SU-DHL-6 (cell line): ENCODE data around the gene OSBP2.

Experiments used
- H2AFZ ChIP-seq: fragments of 200-600 bp; sonication (generic); 2 replicates; pipeline ENCODE4 v1.6.1; 2014; ENCODE audit warnings: low read depth, mild to moderate bottlenecking, moderate library complexity, mixed read lengths, antibody characterized with exemption, low read length; ENCODE audit not compliant: severe bottlenecking
- H3F3A ChIP-seq: fragments of 200-600 bp; shearing (Covaris generic); 2 replicates; pipeline ENCODE4 v1.6.0; 2016; ENCODE audit warnings: antibody characterized with exemption, mild to moderate bottlenecking; ENCODE audit not compliant: insufficient read depth
- H3K27ac ChIP-seq: fragments of 200-600 bp; sonication (generic); 2 replicates; pipeline ENCODE4 v1.5.1; 2016; ENCODE audit warnings: low read depth, mild to moderate bottlenecking, low read length, moderate library complexity, mixed read lengths
- H3K27me3 ChIP-seq: fragments of 200-600 bp; sonication (generic), shearing (Covaris generic); 2 replicates; pipeline ENCODE4 v1.6.0; 2014; ENCODE audit warnings: mild to moderate bottlenecking, low read length
- H3K36me3 ChIP-seq: fragments of 200-600 bp; sonication (generic); 2 replicates; pipeline ENCODE4 v1.6.1; 2014; ENCODE audit warnings: mild to moderate bottlenecking, low read length, mixed read lengths
- H3K4me2 ChIP-seq: fragments of 300-600, 200-600 bp; shearing (Covaris generic), sonication (generic); 2 replicates; pipeline ENCODE4 v1.6.0; 2014; ENCODE audit warnings: low read length, low read depth, mild to moderate bottlenecking; ENCODE audit not compliant: poor library complexity, severe bottlenecking
- H3K4me3 ChIP-seq: fragments of 200-600 bp; sonication (generic); 2 replicates; pipeline ENCODE4 v1.5.1; 2014; ENCODE audit warnings: antibody characterized with exemption, low read length, mild to moderate bottlenecking, mixed read lengths; ENCODE audit not compliant: insufficient read depth, poor library complexity, severe bottlenecking
- H3K79me2 ChIP-seq: fragments of 200-600 bp; sonication (generic); 2 replicates; pipeline ENCODE4 v1.6.1; 2014; ENCODE audit warnings: mild to moderate bottlenecking, low read length, moderate library complexity; ENCODE audit not compliant: insufficient read depth
- H3K9ac ChIP-seq: fragments of 200-600 bp; sonication (generic); 2 replicates; pipeline ENCODE4 v1.7.0; 2014; ENCODE audit warnings: mild to moderate bottlenecking, low read length
- H3K9me2 ChIP-seq: fragments of 200-600 bp; sonication (generic); replicated peaks from 2 replicates; pipeline ENCODE4 v1.6.1; 2014; ENCODE audit warnings: low read length; ENCODE audit not compliant: insufficient read depth
- H3K9me3 ChIP-seq: fragments of 200-600 bp; sonication (generic); 2 replicates; pipeline ENCODE4 v1.6.1; 2014; ENCODE audit warnings: low read length, mixed read lengths; ENCODE audit not compliant: insufficient read depth
- H4K20me1 ChIP-seq: fragments of 200-600 bp; sonication (generic); 2 replicates; pipeline ENCODE4 v1.6.1; 2014; ENCODE audit warnings: low read depth, mild to moderate bottlenecking, antibody characterized with exemption, low read length, moderate library complexity, mixed read lengths
- EZH2phosphoT487 ChIP-seq: fragments of 200-600 bp; sonication (generic), shearing (Covaris generic); conservative IDR thresholded peaks from 2 replicates; pipeline ENCODE4 v1.6.1; 2018; ENCODE audit warnings: mild to moderate bottlenecking, antibody characterized with exemption, low read length, moderate library complexity, mixed read lengths
- TF ChIP-seq, protein P1 (sequence below): fragments of 200-600 bp; sonication (generic); IDR thresholded peaks from one replicate; pipeline ENCODE4 v1.5.1; 2017; ENCODE audit warnings: antibody characterized with exemption, mild to moderate bottlenecking, low read length, moderate library complexity; ENCODE audit not compliant: insufficient read depth, poor library complexity, severe bottlenecking

Gene OSBP2

DNA sequence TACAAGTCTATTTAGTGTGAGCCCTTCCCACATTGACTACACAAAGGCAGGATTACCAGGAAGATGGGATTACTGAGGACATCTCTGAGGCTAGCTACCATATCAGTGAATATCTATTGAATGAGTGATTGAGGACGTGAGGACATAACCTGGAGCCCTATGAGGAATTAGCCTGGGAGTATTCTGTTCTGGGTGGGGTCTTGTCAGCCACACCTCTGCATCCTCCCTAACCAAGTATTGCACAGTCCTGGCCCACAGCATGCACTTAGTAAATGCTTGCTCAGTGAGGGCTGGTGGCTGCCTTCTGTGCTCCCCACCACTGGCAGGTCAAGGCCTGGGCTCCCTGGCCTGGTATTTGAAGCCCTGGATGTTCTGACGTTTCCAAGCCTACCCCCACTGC is 41.8 kb upstream of the OSBP2 start:
- Histone ChIP-seq H3K4me2 (no peak overlapping the region), H3K27me3 (no peaks in the 10 kb centered on the region), H3F3A (no peaks in the 10 kb centered on the region), H3K9ac (no peak overlapping the region), H3K27ac (no peak overlapping the region), H3K9me2 (no peaks in the 10 kb centered on the region), H3K36me3 (no peaks in the 10 kb centered on the region), H2AFZ (no peak overlapping the region), H3K79me2 (no peaks in the 10 kb centered on the region), H3K9me3 (no peaks in the 10 kb centered on the region), H3K4me3 (no peak overlapping the region), H4K20me1 (no peaks in the 10 kb centered on the region)
- TF ChIP-seq, protein P1, sequence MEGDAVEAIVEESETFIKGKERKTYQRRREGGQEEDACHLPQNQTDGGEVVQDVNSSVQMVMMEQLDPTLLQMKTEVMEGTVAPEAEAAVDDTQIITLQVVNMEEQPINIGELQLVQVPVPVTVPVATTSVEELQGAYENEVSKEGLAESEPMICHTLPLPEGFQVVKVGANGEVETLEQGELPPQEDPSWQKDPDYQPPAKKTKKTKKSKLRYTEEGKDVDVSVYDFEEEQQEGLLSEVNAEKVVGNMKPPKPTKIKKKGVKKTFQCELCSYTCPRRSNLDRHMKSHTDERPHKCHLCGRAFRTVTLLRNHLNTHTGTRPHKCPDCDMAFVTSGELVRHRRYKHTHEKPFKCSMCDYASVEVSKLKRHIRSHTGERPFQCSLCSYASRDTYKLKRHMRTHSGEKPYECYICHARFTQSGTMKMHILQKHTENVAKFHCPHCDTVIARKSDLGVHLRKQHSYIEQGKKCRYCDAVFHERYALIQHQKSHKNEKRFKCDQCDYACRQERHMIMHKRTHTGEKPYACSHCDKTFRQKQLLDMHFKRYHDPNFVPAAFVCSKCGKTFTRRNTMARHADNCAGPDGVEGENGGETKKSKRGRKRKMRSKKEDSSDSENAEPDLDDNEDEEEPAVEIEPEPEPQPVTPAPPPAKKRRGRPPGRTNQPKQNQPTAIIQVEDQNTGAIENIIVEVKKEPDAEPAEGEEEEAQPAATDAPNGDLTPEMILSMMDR, result no peak
- no peak for TF ChIP-seq EZH2phosphoT487

DNA sequence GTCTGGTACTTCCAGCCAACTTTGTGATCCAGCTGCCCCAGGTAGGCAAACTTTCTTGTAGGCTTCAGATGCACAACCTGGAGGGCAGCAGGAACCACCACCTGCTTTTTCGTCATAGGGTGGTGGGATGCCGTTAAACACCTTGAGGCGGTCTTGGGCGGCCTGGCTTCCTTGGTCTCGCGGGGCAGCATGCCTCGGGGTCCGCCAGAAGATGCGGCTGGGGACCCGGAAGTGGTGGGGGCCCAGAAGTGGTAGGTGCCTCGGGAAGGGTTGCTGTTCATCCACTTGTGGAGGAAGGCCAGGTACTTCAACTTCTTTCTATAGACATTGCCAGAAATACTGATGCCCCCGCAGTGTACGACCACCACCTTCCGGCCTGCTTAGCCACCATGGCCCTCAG is 40.3 kb upstream of the OSBP2 start:
- no peak overlapping the region for H3K4me3 ChIP-seq
- H3K9me2 ChIP-seq, result no peaks in the 10 kb centered on the region
- H3K27ac ChIP-seq, result no peak overlapping the region
- no peak overlapping the region for H3K9ac ChIP-seq
- no peaks in the 10 kb centered on the region for H3K9me3 ChIP-seq
- no peaks in the 10 kb centered on the region for H3K27me3 ChIP-seq
- H4K20me1 ChIP-seq, result no peaks in the 10 kb centered on the region
- no peaks in the 10 kb centered on the region for H3F3A ChIP-seq
- no peak for TF ChIP-seq EZH2phosphoT487
- TF ChIP-seq, protein P1, result no peak
- H3K79me2 ChIP-seq, result no peaks in the 10 kb centered on the region
- no peak overlapping the region for H3K4me2 ChIP-seq
- H2AFZ ChIP-seq, result no peak overlapping the region
- H3K36me3 ChIP-seq, result no peaks in the 10 kb centered on the region

DNA sequence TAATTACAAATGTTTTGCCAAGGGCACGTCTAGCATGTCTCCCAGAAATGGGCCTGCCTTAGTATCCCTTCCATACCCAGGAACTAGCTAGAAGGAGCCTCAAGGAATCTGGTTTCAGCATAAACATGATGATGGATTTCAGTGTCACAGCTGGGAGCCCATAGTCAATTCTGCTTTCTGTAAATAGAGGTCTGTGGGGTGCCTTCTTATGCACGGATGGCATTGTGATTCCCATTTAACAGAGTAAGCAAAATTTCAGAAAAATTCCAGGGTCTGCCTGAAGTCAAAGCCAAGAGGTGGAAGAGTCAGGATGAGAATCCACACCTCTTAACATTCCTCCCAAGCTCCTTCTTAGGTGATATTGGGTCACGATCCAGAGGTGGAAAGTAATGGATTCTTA is 39.1 kb upstream of the OSBP2 start:
- Histone ChIP-seq H3K79me2 (no peaks in the 10 kb centered on the region), H4K20me1 (no peaks in the 10 kb centered on the region), H3F3A (no peaks in the 10 kb centered on the region), H2AFZ (no peak overlapping the region), H3K9me2 (no peaks in the 10 kb centered on the region), H3K36me3 (no peaks in the 10 kb centered on the region), H3K9ac (no peak overlapping the region), H3K9me3 (no peaks in the 10 kb centered on the region), H3K4me3 (no peak overlapping the region), H3K4me2 (no peak overlapping the region), H3K27ac (no peak overlapping the region), H3K27me3 (no peaks in the 10 kb centered on the region)
- TF ChIP-seq, protein P1, result no peak
- TF ChIP-seq EZH2phosphoT487, result no peak
